Measurements from ENCODE around the gene IQCE. TPM values are rescaled to one million over a fixed set of nuclear protein-coding genes. Genes with fewer than 3 reads are reported as not detected.

The IQCE gene
- total RNA-seq, 1 experiment from 2014 or later = 35.8 TPM

DNA sequence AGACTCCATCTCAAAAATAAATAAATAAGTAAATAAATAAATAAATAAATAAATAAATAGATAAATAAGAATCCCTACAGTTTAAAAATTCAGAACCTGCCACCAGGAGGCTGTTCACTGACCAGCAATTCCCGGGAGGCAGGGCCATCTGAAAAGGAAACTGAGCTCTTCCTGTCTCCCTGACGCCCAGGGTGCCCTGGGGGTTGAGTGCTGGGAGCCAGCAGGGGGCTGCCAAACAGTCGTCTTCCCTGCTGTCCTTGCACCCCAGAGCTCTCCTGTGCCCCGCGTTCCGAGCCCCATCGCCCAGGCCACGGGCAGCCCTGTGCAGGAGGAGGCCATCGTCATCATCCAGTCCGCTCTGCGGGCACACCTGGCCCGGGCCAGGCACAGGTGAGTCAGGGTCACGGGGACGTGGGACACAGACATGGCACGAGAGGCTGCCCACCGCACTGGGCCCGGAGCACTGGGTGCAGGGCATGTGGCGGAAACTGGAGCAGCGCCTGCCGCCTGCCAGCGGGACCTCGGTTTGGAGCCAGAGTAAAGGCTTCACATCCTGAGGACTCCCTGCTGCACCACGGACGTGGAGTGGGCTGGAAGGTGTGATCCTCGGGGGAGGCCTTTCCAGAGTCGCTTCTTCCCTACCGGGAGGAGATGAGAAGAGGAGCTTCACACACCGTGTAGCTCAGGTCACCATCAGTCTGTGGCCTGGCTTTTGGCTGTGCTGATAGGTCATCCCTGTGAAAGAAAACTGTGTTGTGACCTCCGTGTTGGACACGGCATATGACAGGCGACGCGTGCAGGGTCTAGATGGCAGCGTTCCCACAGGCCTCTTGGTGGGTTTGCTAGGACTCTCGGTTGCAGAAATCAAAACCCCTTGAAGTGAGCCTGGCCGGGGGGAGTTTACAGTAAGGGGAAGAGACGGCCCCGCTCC, 47.1 kb downstream of the IQCE start:
- intact Hi-C loops (cut with micrococcal nuclease; ENCODE audit: unreplicated experiment) = no loop called here

GRCh38 chr7:2606539-2606936, 47.8 kb downstream of the IQCE start:
- TF ChIP-seq EZH2 (IDR thresholded peaks at IDR 0.05; ENCODE audit: low read depth) (no peak), CTCF (conservative IDR thresholded peaks at IDR 0.05) (no peak)
- no peaks in the 10 kb centered on the region for H3F3A ChIP-seq (ENCODE audit: insufficient read depth, low read depth)
- H3K9me3 ChIP-seq (ENCODE audit: insufficient read depth, low read depth) = no peaks in the 10 kb centered on the region
- H3K9me2 ChIP-seq (ENCODE audit: insufficient read depth) = no peaks in the 10 kb centered on the region
- no peak for DNase-seq
- no peaks in the 10 kb centered on the region for H3K79me2 ChIP-seq (ENCODE audit: low read depth)
- CTCF ChIA-PET = interaction anchor here (0.6 to 1.0 kb wide), 2 partner anchors 12 to 138 kb away, joined by 7 to 18 read pairs; no protein-coding TSS in a partner anchor
- H3K27ac ChIP-seq = no peak overlapping the region
- H3K27me3 ChIP-seq (ENCODE audit: insufficient read depth, low read depth) = no peaks in the 10 kb centered on the region
- POLR2A ChIA-PET (ENCODE audit: unreplicated experiment) = no interaction called here
- no peaks in the 10 kb centered on the region; the same call in 1 of the 2 replicates for H3K4me1 ChIP-seq (replicated peaks; ENCODE audit: insufficient read depth)
- H3K4me2 ChIP-seq = no peak overlapping the region
- intact Hi-C loops (cut with micrococcal nuclease; ENCODE audit: unreplicated experiment) = no loop called here
- no peak overlapping the region for H2AFZ ChIP-seq
- H3K4me3 ChIP-seq = no peak overlapping the region
- BruUV-seq (replicated peaks) = no TSS peak
- no peaks in the 10 kb centered on the region for H3K36me3 ChIP-seq (ENCODE audit: low read depth)
- no peaks in the 10 kb centered on the region for H4K20me1 ChIP-seq (ENCODE audit: insufficient read depth)

More for the DNA sequence above, 47.1 kb downstream of the IQCE start:
- Histone ChIP-seq H3K9me2 (ENCODE audit: insufficient read depth) (no peaks in the 10 kb centered on the region), H3K36me3 (ENCODE audit: low read depth) (no peaks in the 10 kb centered on the region), H3K4me1 (replicated peaks; ENCODE audit: insufficient read depth) (no peaks in the 10 kb centered on the region; the same call in 1 of the 2 replicates), H2AFZ (no peak overlapping the region), H3K79me2 (ENCODE audit: low read depth) (no peaks in the 10 kb centered on the region), H3K4me2 (no peak overlapping the region), H3F3A (ENCODE audit: insufficient read depth, low read depth) (no peaks in the 10 kb centered on the region), H3K27me3 (ENCODE audit: insufficient read depth, low read depth) (no peaks in the 10 kb centered on the region), H3K4me3 (no peak overlapping the region), H3K27ac (no peak overlapping the region), H4K20me1 (ENCODE audit: insufficient read depth) (no peaks in the 10 kb centered on the region), H3K9me3 (ENCODE audit: insufficient read depth, low read depth) (no peaks in the 10 kb centered on the region)
- BruUV-seq (replicated peaks) = no TSS peak
- TF ChIP-seq EZH2 (IDR thresholded peaks at IDR 0.05; ENCODE audit: low read depth) (no peak), CTCF (conservative IDR thresholded peaks at IDR 0.05) (no peak)
- POLR2A ChIA-PET (ENCODE audit: unreplicated experiment) = no interaction called here
- CTCF ChIA-PET = interaction anchor here (0.6 to 1.0 kb wide), 2 partner anchors 13 to 137 kb away, joined by 7 to 18 read pairs; no protein-coding TSS in a partner anchor
- no peak for DNase-seq

- Histone ChIP-seq H3K9me3 (ENCODE audit: insufficient read depth, low read depth) (no peaks in the 10 kb centered on the region), H3K4me3 (no peak overlapping the region), H3K79me2 (ENCODE audit: low read depth) (no peaks in the 10 kb centered on the region), H3K4me1 (replicated peaks; ENCODE audit: insufficient read depth) (no peaks in the 10 kb centered on the region; the same call in 1 of the 2 replicates), H3K9me2 (ENCODE audit: insufficient read depth) (no peaks in the 10 kb centered on the region), H3F3A (ENCODE audit: insufficient read depth, low read depth) (no peaks in the 10 kb centered on the region), H3K27me3 (ENCODE audit: insufficient read depth, low read depth) (no peaks in the 10 kb centered on the region), H4K20me1 (ENCODE audit: insufficient read depth) (no peaks in the 10 kb centered on the region), H3K36me3 (ENCODE audit: low read depth) (no peaks in the 10 kb centered on the region), H2AFZ (no peak overlapping the region), H3K4me2 (no peak overlapping the region), H3K27ac (no peak overlapping the region)
- no peak for DNase-seq
- TF ChIP-seq EZH2 (IDR thresholded peaks at IDR 0.05; ENCODE audit: low read depth) (no peak), CTCF (conservative IDR thresholded peaks at IDR 0.05) (no peak)
- ChIA-PET CTCF (no interaction called here), POLR2A (ENCODE audit: unreplicated experiment) (no interaction called here)
- BruUV-seq (replicated peaks) = no TSS peak
- intact Hi-C loops (cut with micrococcal nuclease; ENCODE audit: unreplicated experiment) = no loop called here
Measured at GRCh38 chr7:2607122-2607922, 48.5 kb downstream of the IQCE start.

Data from PC-9 (cell line).